Esophagus (tissue), 2 donors: ENCODE data around the gene LRRN3. TPM values are rescaled to one million over a fixed set of nuclear protein-coding genes. Genes with fewer than 3 reads are reported as not detected.

ENCODE experiments used
- H3K27ac ChIP-seq, 2 donors: one replicate each; pipeline ENCODE4 v1.5.1; 2013; ENCODE audit warnings: low read depth in 2 of 2, mild to moderate bottlenecking in 2 of 2, inconsistent platforms in 1 of 2, low read length in 1 of 2, moderate library complexity in 1 of 2
- H3K27me3 ChIP-seq, 2 donors: one replicate each; pipeline ENCODE4 v1.6.1; 2013; ENCODE audit warnings: low read length in 2 of 2, control low read depth in 1 of 2, mild to moderate bottlenecking in 1 of 2; ENCODE audit not compliant: insufficient read depth in 2 of 2, control insufficient read depth in 1 of 2
- H3K36me3 ChIP-seq, 2 donors: one replicate each; pipeline ENCODE4 v1.6.1; 2013; ENCODE audit warnings: low read length in 1 of 2; ENCODE audit not compliant: control insufficient read depth in 2 of 2, insufficient read depth in 2 of 2
- H3K4me1 ChIP-seq, 2 donors: one replicate each; pipeline ENCODE4 v1.6.1; 2013; ENCODE audit warnings: low read length in 1 of 2; ENCODE audit not compliant: control insufficient read depth in 2 of 2, insufficient read depth in 2 of 2
- H3K4me3 ChIP-seq, 2 donors: one replicate each; pipeline ENCODE4 v1.5.1; 2013; ENCODE audit warnings: low read length in 2 of 2, mild to moderate bottlenecking in 2 of 2, low read depth in 1 of 2, moderate library complexity in 1 of 2
- H3K9me3 ChIP-seq, 2 donors: one replicate each; pipeline ENCODE4 v1.6.1; 2013; ENCODE audit warnings: mild to moderate bottlenecking in 2 of 2, low read depth in 1 of 2, low read length in 1 of 2, moderate library complexity in 1 of 2; ENCODE audit not compliant: control insufficient read depth in 2 of 2, insufficient read depth in 1 of 2
- WGBS, 2 donors: extraction: QIAGEN DNeasy Blood & Tissue Kit; methylation state at CpG; one replicate each; pipeline ENCODE4 v1.1.7; 2013; 5-methylcytosine and 5-hydroxymethylcytosine counted together
- polyA plus RNA-seq, 2 donors: library from polyadenylated mRNA; stranded (reverse); fragments of 200-250 nt; gene quantifications; one replicate each; pipeline ENCODE4 v1.2.3, GENCODE V29; 2013
- donor health status: healthy with polysubstance abuse.
- donor health status: Bipolar disorder and iron deficiency.

LRRN3 gene
- polyA plus RNA-seq, 2 donors, result 0.06 to 0.12 TPM

DNA sequence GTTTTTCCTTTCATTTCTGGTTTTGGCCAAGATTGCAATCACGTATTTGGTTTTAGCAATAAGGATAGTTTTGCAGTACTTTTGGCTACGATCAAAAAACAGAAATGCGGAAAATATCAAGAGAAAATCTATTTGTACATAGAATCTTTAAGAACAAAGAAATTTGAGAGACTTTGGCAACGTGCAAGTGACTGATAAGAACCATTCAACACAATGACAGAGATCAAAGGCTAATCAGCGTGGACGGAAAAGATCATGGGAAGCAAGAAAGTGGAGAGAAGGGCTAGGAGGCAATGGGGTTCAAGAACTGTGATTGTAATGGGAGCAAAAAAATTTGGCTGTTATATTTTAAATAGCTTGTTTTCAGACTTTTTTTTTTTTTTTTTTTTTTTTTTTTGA is 16.2 kb upstream of the LRRN3 start:
- no peak overlapping the region for H3K4me3 ChIP-seq
- H3K27ac ChIP-seq, result no peak overlapping the region
- H3K27me3 ChIP-seq, result no peaks in the 10 kb centered on the region
- H3K36me3 ChIP-seq, result no peaks in the 10 kb centered on the region
- no peaks in the 10 kb centered on the region for H3K9me3 ChIP-seq
- WGBS, 2 donors, result 64 to 70% methylated on average over 6 of the region's 6 CpGs
- H3K4me1 ChIP-seq, result no peaks in the 10 kb centered on the region

DNA sequence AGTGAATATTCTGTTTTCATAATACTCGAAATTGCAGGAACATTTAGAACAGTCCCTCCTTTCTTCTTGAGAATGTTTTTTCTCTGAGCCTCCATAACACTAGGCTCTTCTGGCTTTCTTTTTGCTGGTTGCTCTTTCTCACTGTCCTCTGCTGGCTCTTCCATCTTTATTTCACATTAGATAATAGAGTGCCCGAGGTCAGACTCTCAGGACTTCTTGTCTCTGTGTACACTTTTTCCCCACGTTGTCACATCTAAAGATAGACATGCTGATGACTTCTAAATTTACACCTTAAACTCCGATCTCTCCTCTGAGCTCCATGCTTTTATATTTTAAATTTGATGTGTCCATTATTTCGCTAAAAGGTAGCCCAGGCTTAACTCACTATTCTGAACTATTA is 15.4 kb upstream of the LRRN3 start:
- H3K9me3 ChIP-seq, result no peaks in the 10 kb centered on the region
- no peaks in the 10 kb centered on the region for H3K4me1 ChIP-seq
- H3K27ac ChIP-seq, result no peak overlapping the region
- H3K36me3 ChIP-seq, result no peaks in the 10 kb centered on the region
- no peaks in the 10 kb centered on the region for H3K27me3 ChIP-seq
- WGBS, 2 donors, result 93% methylated on average over 5 of the region's 5 CpGs
- no peak overlapping the region for H3K4me3 ChIP-seq

DNA sequence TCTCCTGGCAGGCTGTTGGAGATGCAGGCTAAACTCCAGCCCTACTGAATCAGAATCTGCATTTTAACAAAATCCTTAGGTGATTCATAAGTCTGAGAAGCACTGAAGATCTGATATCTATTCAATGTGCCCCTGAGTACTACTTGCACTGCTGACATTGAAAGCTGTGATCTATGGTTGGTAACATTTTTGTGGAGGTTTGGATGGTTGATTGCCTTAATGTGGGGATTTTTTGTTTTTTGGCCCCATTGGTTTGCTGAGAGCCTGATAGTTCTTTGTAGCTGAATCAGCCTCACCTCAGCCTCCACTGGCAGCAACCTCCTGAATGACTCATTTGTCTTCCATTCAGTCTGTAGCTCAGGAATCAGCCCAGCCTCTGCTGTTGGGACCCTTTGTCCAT is 14.7 kb upstream of the LRRN3 start:
- Histone ChIP-seq H3K4me3 (no peak overlapping the region), H3K27ac (no peak overlapping the region), H3K27me3 (no peaks in the 10 kb centered on the region), H3K4me1 (no peaks in the 10 kb centered on the region), H3K9me3 (no peaks in the 10 kb centered on the region), H3K36me3 (no peaks in the 10 kb centered on the region)

DNA sequence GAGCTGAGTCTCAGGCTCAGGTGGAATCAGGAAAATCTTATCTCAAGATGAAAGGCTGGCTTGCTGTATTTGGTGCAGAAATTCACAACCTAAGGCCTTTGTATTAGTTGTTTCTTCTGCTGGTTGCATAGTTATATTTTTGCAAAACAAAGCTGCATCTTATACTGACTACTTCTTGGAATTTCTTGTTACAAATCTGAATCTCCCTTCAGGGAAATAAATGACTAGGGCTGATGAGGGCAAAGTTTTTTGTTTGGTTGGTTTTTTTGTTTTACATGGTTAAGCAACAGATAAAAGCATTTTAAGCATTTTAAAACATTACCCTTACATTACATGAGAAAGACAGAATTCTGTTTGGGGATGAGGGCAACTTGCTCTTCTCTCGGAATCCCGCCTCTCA is 13.9 kb upstream of the LRRN3 start:
- 97 to 100% methylated on average over 2 of the region's 2 CpGs for WGBS, 2 donors
- no peaks in the 10 kb centered on the region for H3K4me1 ChIP-seq

DNA sequence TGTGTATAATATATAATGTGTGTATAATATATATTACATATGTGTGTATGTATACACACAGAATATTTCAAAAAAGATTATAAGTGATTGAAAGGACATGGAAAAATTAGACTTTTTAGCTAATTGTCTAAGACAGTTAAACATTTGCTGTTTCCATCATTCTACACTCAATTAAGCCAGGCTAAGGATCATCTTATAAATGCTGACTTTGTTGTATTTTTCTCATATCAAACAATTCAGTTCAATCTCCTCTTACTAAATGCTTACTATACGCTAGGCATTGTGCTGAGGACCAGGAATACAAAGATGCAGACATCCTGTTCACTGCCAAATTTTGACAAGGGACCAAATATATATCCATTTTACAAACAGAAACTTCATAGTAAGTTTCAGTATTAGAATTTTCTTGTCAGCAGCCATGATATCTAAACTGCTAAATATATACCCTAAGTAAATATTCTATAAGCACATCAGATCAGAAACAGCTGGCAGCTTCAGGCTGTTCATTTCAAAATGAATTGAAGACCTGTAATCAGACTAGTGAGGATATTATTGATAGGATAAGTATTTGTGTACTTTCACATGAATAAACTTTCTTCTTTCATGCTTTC is 10.3 kb upstream of the LRRN3 start:
- Histone ChIP-seq H3K27me3 (no peaks in the 10 kb centered on the region), H3K4me1 (no peaks in the 10 kb centered on the region), H3K9me3 (no peaks in the 10 kb centered on the region), H3K4me3 (no peak overlapping the region), H3K27ac (no peak overlapping the region), H3K36me3 (no peaks in the 10 kb centered on the region)
- WGBS, 2 donors, result 90 to 98% methylated on average over 1 of the region's 1 CpG

More for the DNA sequence above, 13.9 kb upstream of the LRRN3 start:
- Histone ChIP-seq H3K36me3 (no peaks in the 10 kb centered on the region), H3K27ac (no peak overlapping the region), H3K4me3 (no peak overlapping the region), H3K27me3 (no peaks in the 10 kb centered on the region), H3K9me3 (no peaks in the 10 kb centered on the region)

DNA sequence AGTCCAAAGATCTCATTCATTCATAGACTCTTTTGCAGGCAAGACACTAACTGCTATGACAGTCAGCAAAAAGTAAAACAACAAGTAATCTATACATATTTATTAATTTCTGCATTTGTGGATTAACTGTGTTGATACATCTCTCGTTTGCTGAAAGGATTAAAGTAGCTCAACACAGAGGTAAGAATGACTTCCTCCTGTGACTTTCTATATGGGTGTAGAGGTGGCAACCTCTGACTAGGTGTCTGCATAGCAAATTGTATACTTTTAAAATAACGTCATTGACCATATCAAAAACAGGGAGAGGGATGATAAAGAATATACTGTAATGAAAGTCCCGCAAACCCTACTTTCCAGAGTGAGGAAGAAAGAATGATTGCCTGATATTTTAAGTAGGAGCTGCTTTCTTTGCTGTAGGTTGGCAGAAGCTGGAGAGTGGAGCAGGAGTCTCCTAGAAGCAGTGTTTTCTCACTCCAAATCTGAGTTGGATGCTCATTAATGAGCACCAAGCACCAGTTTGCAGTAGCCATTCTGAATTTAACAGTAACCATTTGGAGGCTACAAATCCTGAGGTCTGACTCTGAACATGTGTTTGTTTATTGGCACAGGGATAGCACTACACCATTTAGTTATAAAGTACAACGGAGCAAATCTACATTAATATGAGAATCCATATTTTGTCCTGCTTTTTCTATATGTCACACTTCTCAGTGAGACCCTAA is 9.2 kb upstream of the LRRN3 start:
- no peak overlapping the region for H3K4me3 ChIP-seq
- no peak overlapping the region for H3K27ac ChIP-seq
- H3K4me1 ChIP-seq, result no peaks in the 10 kb centered on the region
- no peaks in the 10 kb centered on the region for H3K27me3 ChIP-seq
- no peaks in the 10 kb centered on the region for H3K9me3 ChIP-seq
- WGBS, 2 donors, result 79 to 81% methylated on average over 4 of the region's 4 CpGs
- H3K36me3 ChIP-seq, result no peaks in the 10 kb centered on the region

DNA sequence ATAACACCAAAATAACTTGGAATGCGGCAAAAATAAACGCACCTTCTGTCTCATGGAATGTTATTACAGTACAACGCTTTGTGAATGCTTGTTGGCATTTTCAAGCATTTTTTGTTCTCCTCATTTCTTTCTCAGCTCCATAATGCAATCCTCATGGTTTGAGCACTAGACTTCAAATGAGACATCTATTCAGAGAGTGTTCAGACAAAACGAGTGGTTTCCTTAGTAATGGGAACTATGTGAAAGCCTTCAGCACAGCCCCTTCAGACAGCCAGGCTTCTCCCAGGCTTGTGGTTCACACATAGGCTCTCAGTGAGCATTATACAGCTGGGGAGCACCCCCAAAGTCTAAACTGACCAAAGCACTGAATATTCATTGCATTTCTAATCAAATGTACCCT is 8.6 kb upstream of the LRRN3 start:
- Histone ChIP-seq H3K27ac (no peak overlapping the region), H3K4me1 (no peaks in the 10 kb centered on the region), H3K9me3 (no peaks in the 10 kb centered on the region), H3K27me3 (no peaks in the 10 kb centered on the region), H3K4me3 (no peak overlapping the region), H3K36me3 (no peaks in the 10 kb centered on the region)
- WGBS, 2 donors, result 62 to 65% methylated on average over 4 of the region's 4 CpGs

DNA sequence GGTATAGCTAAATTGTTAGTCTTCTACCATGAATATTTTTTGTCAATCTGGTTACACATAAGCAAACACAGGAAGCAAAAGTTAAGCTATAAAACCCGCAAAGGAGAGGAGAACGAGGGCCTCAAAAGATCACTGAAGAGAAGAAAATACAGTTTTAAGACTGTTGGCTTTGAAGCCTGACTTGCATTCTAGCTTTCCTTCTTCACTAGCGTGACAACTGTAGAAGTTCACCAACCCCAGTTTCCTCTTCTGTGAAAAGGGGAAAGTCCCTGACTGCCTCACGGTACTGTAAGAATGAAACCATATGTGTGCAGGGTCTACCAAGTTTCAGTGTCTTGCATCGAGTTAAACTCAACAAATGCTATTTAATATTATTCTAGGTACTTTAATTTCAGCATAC is 7.5 kb upstream of the LRRN3 start:
- Histone ChIP-seq H3K27me3 (no peaks in the 10 kb centered on the region), H3K36me3 (no peaks in the 10 kb centered on the region), H3K4me3 (no peak overlapping the region), H3K9me3 (no peaks in the 10 kb centered on the region), H3K27ac (no peak overlapping the region), H3K4me1 (no peaks in the 10 kb centered on the region)
- 64 to 65% methylated on average over 5 of the region's 5 CpGs for WGBS, 2 donors

DNA sequence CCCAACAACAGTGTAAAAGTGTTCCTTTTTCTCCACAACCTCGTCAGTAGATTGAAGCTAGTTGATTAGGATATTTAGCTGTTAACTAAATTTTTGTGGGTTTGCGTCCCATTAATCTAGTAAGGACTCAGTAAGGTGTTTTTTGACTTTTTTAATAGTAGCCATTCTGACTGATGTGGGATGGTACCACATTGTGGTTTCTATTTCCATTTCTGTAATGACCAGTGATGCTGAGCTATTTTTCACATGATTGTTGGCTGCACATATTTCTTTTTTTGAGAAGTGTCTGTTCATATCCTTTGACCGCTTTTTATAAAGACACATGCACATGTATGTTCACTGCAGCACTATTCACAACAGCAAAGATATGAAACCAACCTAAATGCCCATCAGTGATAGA is 5.6 kb upstream of the LRRN3 start:
- no peaks in the 10 kb centered on the region for H3K36me3 ChIP-seq
- H3K4me1 ChIP-seq, result no peaks in the 10 kb centered on the region
- 93 to 99% methylated on average over 3 of the region's 3 CpGs for WGBS, 2 donors

DNA sequence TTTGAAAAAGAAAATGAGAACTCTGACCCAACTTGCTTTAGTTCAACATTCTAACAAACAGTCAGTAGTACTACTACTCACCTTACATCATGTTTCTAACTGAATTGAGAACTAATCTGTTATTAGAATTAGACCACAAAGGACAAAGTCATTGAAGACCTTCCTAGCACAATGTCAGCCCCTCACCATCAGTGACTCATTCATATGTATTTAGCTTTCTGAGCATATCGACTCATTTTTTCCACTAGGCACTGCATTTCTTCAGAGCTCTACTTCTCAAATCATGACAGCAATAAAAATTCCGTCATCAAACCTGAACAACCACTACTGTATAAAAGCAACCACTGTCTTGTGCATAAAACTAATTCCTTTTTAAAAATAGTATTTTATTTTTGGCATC is 4.4 kb upstream of the LRRN3 start:
- Histone ChIP-seq H3K4me1 (no peaks in the 10 kb centered on the region), H3K27ac (no peak overlapping the region), H3K4me3 (no peak overlapping the region), H3K9me3 (no peaks in the 10 kb centered on the region), H3K36me3 (no peaks in the 10 kb centered on the region), H3K27me3 (no peaks in the 10 kb centered on the region)
- 77 to 80% methylated on average over 2 of the region's 2 CpGs for WGBS, 2 donors

More for the DNA sequence above, 5.6 kb upstream of the LRRN3 start:
- Histone ChIP-seq H3K27ac (no peak overlapping the region), H3K27me3 (no peaks in the 10 kb centered on the region), H3K9me3 (no peaks in the 10 kb centered on the region), H3K4me3 (no peak overlapping the region)
